ENCODE measurements around the gene MYMX. TPM values are rescaled to one million over a fixed set of nuclear protein-coding genes. Genes with fewer than 3 reads are reported as not detected.

Gene MYMX
- total RNA-seq, 1 donor from 2014 or later: not detected

DNA sequence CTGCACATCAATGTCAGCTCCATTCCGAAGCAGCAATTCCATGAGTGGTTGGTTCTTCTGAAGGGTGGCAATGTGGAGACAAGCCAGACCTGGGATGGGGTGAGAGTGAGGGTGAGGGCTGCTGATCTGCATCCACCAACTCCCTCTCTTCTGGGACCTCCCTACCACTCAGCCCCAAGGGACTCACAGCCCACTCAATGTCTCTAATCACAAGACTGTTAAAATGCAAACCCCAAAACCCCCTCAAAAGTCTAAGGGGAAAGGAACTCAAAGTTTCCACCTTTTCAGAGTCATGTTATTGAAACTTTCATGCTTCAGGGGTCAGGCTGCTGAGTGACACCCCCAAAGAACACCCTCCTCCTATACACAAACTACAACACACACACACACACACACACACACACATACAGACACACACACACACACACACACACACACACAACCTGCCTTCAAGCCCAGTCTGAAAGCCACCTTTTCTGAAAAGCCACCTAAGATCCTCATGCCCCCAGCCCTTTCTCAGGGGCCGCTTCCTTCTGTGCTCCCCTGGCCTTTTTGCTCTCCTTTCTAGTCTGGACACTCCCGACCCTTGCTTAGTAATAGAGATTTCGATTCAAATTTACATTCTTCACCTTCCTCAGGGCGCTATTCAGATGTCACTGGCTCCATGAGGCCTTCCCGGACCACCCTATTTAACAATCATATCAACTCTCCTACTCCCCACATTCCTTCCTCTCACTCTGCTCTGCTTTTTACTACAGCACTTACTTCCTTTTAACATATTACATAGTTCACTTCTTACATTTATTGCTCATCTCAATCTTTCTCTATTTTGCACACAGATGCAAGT lies 43.9 kb downstream of the MYMX start:
- H2AFZ ChIP-seq (ENCODE audit: low read depth, low read length): no peak overlapping the region
- no peaks in the 10 kb centered on the region for H3K27me3 ChIP-seq (ENCODE audit: insufficient read depth, low read length)
- H3K9me3 ChIP-seq (ENCODE audit: insufficient read depth, low read depth, low read length): no peaks in the 10 kb centered on the region
- no peak overlapping the region for H3K9ac ChIP-seq (ENCODE audit: low read length)
- H3K4me3 Mint-ChIP-seq (ENCODE audit: unreplicated experiment): no peak overlapping the region
- no peak for DNase-seq (ENCODE audit: low read depth)
- H3K4me2 ChIP-seq (ENCODE audit: low read length): no peak overlapping the region
- H3K27ac Mint-ChIP-seq (ENCODE audit: unreplicated experiment): no peak overlapping the region
- peaks cover 31% of the 10 kb centered on the region for H3K79me2 ChIP-seq (ENCODE audit: insufficient read depth, low read length)
- no peak for TF ChIP-seq EZH2 (IDR thresholded peaks at IDR 0.05; ENCODE audit: insufficient read depth, low read length)
- TF ChIP-seq, protein P1, sequence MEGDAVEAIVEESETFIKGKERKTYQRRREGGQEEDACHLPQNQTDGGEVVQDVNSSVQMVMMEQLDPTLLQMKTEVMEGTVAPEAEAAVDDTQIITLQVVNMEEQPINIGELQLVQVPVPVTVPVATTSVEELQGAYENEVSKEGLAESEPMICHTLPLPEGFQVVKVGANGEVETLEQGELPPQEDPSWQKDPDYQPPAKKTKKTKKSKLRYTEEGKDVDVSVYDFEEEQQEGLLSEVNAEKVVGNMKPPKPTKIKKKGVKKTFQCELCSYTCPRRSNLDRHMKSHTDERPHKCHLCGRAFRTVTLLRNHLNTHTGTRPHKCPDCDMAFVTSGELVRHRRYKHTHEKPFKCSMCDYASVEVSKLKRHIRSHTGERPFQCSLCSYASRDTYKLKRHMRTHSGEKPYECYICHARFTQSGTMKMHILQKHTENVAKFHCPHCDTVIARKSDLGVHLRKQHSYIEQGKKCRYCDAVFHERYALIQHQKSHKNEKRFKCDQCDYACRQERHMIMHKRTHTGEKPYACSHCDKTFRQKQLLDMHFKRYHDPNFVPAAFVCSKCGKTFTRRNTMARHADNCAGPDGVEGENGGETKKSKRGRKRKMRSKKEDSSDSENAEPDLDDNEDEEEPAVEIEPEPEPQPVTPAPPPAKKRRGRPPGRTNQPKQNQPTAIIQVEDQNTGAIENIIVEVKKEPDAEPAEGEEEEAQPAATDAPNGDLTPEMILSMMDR (IDR thresholded peaks at IDR 0.05; ENCODE audit: insufficient read depth, low read depth, low read length): no peak
- no peaks in the 10 kb centered on the region for H3K27me3 Mint-ChIP-seq (ENCODE audit: low read depth, unreplicated experiment)
- no peak overlapping the region for H3K4me3 ChIP-seq (ENCODE audit: insufficient read depth, low read depth, low read length)
- H3K27ac ChIP-seq (ENCODE audit: low read depth, low read length): no peak overlapping the region
- H3K4me1 Mint-ChIP-seq (ENCODE audit: low read depth, unreplicated experiment): peaks cover 33% of the 10 kb centered on the region
- peaks cover 35% of the 10 kb centered on the region for H3K4me1 ChIP-seq (ENCODE audit: insufficient read depth, low read length)
- peaks cover 3% of the 10 kb centered on the region for H3K36me3 ChIP-seq (ENCODE audit: insufficient read depth, low read length)
- FAIRE-seq: no peak
- H3K36me3 Mint-ChIP-seq (ENCODE audit: low read depth, unreplicated experiment): peaks cover 4% of the 10 kb centered on the region
- H3K9me3 Mint-ChIP-seq (ENCODE audit: unreplicated experiment): no peaks in the 10 kb centered on the region
- peaks cover 40% of the 10 kb centered on the region for H4K20me1 ChIP-seq (ENCODE audit: insufficient read depth, low read length)

DNA sequence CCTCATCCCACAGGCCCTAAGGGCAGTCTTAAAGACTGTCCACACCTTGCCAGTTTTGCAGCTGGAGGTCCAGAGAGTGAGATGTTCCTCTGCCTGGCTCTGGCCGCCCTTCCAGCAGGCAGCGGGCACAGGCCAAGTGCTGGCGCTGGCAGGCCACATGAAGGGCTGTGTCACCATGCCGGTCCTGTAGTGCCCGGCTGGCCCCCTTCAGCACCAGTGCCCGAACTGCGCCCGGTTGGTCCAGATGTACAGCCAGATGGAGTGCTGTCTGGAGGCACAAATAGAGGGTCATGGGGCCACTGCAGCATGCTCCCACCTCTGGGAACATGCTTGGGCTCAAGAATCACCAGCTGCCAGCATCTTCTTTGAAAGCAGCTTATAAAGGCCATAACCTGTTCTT lies 44.9 kb downstream of the MYMX start:
- Histone ChIP-seq H3K9ac (ENCODE audit: low read length) (no peak overlapping the region), H3K9me3 (ENCODE audit: insufficient read depth, low read depth, low read length) (no peaks in the 10 kb centered on the region), H2AFZ (ENCODE audit: low read depth, low read length) (no peak overlapping the region), H3K27me3 (ENCODE audit: insufficient read depth, low read length) (no peaks in the 10 kb centered on the region), H3K4me3 (ENCODE audit: insufficient read depth, low read depth, low read length) (no peak overlapping the region), H3K4me2 (ENCODE audit: low read length) (no peak overlapping the region), H3K4me1 (ENCODE audit: insufficient read depth, low read length) (peaks cover 26% of the 10 kb centered on the region), H3K79me2 (ENCODE audit: insufficient read depth, low read length) (peaks cover 22% of the 10 kb centered on the region), H3K36me3 (ENCODE audit: insufficient read depth, low read length) (peaks cover 3% of the 10 kb centered on the region), H4K20me1 (ENCODE audit: insufficient read depth, low read length) (peaks cover 31% of the 10 kb centered on the region), H3K27ac (ENCODE audit: low read depth, low read length) (no peak overlapping the region)
- TF ChIP-seq, protein P1 (IDR thresholded peaks at IDR 0.05; ENCODE audit: insufficient read depth, low read depth, low read length): no peak
- no peak for TF ChIP-seq EZH2 (IDR thresholded peaks at IDR 0.05; ENCODE audit: insufficient read depth, low read length)
- Mint-ChIP-seq H3K27me3 (ENCODE audit: low read depth, unreplicated experiment) (no peaks in the 10 kb centered on the region), H3K36me3 (ENCODE audit: low read depth, unreplicated experiment) (peaks cover 1% of the 10 kb centered on the region), H3K9me3 (ENCODE audit: unreplicated experiment) (no peaks in the 10 kb centered on the region), H3K4me3 (ENCODE audit: unreplicated experiment) (no peak overlapping the region), H3K4me1 (ENCODE audit: low read depth, unreplicated experiment) (peaks cover 30% of the 10 kb centered on the region), H3K27ac (ENCODE audit: unreplicated experiment) (no peak overlapping the region)
- no peak for DNase-seq (ENCODE audit: low read depth)
- FAIRE-seq: no peak
